HG02973 (cell line): ENCODE data around the gene RANBP10.
"Not testable (repeated sequence)": the region's sequence is repeated elsewhere in the genome, so short reads cannot be mapped to it uniquely, and the experiment has no call there.

ENCODE experiments used
- ATAC-seq: cut with Tn5 transposase; IDR thresholded peaks from one replicate; pipeline ENCODE4 v1.9.1; 2021; ENCODE audit warnings: moderate library complexity; ENCODE audit not compliant: unreplicated experiment

Gene RANBP10

DNA sequence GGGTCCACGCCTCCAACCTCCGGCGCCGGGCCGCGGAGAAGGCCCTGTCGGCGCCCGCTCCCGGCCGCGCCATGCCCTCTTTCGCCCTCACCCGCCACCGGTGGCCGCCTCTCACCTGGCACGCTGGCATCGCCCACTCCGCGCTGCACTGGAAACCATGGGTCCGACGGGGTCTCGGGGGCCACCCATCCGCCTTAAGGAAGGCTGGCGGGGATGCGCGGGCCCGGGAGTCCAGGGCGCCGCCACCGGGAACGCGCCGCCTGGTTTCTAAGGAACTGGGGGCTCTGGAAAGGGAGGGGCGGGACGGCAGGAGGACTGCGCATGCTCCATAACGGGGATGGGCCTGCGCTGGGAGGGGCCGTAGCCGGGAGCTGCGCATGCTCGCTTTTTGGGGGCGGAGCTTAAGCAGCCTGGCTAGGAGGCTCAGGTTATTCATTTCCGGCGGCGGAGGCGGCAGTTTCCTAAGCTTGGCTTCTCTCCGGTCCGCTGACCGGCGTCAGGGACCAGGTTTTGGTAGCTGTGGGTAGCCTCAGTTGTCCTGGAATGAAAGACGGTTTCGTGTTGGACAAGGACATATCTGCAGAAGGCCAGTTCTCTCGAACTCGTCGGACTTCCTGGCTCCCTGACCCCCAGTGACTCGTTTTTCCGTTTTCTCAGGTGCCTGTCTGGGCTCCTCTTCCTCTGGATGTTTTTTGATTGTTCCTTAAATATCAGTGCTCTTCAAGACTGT, 87.1 kb downstream of the RANBP10 start, which contains the start of gene GFOD2:
GFOD2 (minus strand) TSS at position 269 of the 730 bp plus-strand sequence. CDS start 33,601 bp downstream, outside the sequence.
- peak; percentile 67 for ATAC-seq

DNA sequence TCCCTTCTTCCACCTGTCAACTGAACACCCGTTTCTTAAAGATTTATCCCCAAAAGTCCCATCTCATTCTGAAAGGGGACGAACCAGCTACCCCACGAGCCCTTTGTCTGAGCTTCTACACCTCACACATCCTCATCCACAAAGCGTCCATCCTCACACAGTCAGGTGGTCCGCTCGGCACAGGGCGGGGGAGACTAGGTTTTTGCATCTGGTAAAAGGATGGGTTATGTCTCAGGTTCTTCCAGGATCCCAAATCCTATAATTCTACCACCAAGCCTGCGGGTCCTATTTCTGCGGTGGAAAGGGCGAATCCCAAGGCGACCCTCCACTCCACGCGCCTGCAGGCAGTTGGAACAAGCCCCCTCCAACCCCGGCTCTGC, 87.7 kb downstream of the RANBP10 start:
- no peak for ATAC-seq

DNA sequence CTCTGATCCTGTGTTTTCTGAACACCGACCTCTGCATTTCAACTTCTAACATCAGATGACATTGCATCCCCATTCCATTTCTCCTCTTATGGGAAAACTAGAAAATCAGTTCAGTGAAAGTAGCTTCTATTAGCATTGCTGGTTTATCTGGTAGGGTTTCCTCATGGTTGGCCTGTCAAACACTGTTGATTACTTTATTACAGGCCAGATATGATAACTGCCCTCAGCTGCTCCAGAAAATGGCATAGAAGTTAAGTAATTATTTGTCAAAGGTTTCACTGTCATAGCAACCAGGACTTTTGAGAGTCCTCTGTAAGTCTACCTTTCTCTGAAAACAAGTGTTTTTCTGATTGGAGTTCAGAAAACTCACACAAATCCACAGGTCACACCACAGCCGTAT, 90.3 kb downstream of the RANBP10 start:
- ATAC-seq: no peak

DNA sequence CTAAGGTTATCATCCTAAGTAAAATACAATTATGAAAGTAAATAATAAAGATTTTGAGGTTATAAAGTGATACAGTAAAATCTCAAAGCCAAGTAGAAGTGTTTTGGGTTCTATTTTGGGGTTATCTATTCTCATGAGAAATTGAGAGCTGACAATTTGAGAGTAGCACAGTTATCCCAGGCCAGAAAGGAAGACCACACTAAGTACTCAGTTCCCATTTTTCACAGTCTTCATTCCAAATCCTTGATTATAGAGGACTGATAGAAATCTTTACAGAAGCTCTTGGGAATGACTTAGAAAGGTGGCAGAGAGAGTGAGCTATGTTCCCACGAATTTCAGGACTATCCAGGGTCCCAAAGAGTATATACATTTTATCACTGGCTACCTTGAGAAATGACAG, 91.8 kb downstream of the RANBP10 start:
- ATAC-seq: no peak

DNA sequence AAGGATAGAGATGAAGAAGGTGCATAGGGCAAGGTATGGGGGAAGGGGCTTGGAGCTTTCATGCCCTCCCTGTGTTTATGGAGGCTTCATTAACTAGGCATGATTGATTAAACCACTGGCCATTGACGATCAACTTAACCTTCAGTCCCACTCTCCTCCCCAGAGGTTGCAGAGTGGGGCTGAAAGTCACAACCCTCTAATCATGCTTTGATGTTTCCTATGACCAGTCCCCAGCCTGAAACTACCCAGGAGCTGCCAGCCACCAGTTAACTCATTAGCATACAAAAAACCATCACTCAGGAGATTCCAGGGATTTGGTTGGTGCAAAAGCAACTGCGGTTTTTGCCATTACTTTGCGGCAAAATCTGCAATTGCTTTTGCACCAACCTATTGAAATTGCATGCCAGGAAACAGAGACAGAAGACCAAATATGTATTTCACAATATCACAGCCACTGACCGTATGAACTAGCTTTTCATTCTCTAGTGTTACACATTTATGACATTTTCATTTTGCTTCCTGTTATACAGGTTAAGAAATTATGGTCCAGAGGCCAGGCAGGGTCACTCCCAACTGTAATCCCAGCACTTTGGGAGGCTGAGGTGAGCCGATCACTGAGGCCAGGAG, 92.6 kb downstream of the RANBP10 start:
- ATAC-seq: no peak

DNA sequence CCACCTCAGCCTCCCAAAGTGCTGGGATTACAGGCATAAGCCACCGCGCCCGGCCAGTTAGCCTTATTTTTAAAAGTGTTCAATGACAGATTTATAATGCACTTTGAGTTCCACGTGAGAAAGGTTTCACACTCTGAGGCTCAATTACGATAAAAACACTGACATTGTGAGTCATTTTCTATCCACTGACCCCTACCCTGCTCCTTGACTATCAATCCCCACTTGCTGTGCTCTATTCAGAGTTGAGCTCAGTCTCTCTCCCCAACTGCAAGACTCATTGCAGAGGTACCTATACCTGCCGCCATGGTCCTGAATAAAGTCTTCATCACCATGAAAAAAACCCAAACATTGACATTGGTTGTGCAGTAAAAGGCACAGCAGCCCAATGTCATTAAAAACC, 95.8 kb downstream of the RANBP10 start:
- ATAC-seq: no peak

DNA sequence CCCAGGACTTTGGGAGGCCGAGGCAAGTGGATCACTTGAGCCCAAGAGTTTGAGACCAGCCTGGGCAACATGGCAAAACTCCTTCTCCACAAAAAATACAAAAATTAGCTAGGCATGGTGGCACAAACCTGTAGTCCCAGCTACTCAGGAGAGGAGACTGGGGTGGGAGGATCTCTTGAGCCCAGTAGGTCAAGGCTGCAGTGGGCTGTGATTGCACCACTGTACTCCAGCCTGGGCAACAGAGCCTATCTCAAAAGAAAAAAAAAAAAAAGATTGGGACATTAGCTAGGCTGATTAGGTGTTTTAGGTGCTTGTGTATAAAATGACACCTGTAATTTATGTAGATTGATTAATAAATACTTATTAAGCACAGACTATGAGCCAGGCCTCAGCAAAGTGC, 97.3 kb downstream of the RANBP10 start:
- ATAC-seq: no peak

DNA sequence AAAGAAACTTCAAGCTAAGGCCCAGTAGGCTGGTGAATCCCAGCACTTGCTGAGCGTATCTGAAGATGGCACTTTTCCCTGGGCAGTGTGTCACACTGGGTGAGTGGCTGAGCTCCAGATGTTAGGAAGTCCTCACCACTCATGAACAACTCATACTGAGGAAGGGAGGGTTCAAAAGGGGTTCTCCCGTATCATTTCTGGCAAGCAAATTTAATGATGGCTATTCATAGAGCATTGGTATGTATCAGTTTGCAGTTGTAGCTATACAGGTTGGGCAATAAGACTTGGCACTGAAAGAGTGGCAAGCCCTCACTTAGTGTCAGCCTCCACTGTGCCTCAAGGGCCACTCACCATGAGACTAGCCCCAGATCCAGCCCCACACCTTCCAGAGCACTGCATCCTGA, 98.0 kb downstream of the RANBP10 start:
- ATAC-seq: no peak

DNA sequence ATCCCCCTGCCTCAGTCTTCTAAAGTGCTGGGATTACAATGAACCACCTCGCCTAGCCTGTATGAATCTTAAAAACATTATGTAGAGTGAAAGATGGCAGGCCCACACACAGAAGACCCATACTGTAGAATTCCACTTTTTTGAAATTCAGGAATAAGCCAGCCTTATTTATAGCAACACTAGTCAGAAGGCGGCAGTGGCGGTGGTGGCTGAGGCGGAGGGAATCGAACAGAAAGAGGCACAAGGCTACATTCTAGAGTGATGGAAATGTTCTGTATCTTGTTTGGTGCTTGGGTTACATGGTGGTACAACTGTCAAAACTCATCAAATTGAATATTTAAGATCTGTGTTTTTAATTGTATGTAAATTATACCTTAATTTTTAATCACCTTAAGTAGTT, 98.6 kb downstream of the RANBP10 start:
- ATAC-seq: no peak

DNA sequence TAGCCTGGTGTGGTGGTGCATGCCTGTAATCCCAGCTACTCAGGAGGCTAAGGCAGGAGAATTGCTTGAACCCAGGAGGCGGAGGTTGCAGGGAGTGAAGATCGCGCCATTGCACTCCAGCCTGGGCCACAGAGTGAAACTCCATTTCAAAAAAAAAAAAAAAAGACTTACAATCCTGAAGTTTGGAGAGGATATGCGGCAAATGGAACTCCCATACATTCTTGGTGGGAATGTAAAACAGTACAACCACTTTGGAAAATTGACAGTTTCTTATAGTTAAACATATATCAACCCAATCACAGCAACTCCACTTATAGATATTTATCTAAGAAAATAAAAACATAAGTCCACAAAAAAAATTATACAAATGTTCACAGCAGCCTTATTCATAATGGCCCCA, 99.2 kb downstream of the RANBP10 start:
- no peak for ATAC-seq

DNA sequence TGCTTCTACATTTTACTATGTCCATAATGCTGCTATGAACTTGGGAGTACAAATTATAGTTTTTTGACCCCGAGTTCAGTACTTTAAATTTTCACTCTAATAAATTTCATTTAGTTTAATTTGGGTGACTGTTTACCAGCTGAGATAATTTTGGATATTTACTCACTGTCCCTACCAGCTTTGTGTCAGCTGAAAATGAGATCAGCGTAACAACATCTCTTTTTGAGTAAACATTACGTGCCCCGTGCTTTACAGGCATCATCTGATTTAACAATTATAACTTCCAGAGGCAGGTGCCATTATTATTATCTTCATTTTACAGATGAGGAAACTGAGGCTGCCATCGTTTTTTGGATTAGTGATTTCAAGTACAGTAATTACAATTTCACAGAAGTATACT, 102.2 kb downstream of the RANBP10 start:
- no peak for ATAC-seq

DNA sequence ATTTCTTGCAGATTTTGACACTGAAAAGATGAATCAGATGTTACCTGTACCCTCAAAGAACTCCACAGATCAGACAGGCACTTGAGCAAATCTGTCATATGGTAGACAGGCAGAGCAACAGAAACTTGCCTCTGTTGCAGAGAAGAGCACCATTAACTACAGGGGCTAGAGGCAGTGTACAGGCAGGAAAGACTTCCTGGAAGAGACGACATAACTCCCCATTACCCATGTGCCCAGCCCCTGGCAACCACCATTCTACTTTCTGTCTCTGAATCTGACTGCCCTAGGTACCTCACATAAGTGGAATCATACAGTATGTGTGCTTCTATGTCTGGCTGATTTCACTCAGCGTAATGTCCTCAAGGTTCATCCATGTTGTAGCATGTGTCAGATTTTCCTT, 102.7 kb downstream of the RANBP10 start:
- ATAC-seq: no peak

DNA sequence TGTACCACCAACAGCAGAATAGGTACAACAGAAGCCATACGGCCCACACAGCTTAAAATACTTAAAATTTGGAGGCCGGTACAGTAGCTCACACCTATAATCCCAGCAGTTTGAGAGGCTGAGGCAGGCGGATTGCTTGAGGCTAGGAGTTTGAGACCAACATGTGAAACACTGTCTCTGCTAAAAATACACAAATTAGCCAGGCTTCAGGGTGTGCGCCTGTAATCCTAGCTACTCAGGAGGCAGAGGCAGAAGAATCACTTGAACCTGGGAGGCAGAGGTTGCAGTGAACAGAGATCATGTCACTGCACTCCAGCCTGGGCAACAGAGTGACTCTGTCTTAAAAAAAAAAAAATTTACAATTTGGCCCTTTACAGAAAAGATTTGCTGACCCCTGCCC, 104.2 kb downstream of the RANBP10 start:
- no peak for ATAC-seq

DNA sequence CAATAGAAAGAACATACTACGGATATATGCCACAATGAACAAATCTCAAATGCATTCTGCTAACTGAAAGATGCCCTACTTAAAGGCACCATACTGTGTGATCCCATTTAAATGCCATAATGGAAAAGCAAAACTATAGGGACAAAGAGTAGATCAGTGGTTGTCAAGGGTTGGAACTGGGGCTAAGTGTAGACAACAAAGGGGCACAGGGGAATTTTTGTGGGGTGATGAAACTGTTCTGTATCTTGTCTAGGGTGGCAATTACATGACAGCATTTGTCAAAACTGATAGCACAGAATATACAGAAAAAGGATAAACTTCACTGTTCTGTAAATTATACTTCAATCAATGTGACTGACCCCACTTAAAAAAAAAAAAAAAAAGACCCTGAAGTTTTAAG, 104.9 kb downstream of the RANBP10 start:
- no peak for ATAC-seq

DNA sequence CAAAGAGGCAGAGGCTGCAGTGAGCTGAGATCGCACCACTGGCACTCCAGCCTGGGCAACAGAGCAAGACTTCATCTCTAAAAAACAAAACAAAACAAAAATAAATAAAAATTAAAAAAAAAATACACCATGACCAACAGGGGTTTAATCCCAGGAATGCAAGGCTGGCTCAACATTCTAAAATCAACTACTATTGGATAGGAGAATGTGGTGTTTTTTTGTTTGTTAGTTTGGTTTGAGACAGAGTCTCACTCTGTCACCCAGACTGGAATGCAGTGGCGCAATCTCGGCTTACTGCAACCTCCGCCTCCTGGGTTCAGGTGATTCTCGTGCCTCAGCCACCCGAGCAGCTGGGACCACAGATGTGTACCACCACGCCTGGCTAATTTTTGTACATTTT, 107.1 kb downstream of the RANBP10 start:
- ATAC-seq: no peak

DNA sequence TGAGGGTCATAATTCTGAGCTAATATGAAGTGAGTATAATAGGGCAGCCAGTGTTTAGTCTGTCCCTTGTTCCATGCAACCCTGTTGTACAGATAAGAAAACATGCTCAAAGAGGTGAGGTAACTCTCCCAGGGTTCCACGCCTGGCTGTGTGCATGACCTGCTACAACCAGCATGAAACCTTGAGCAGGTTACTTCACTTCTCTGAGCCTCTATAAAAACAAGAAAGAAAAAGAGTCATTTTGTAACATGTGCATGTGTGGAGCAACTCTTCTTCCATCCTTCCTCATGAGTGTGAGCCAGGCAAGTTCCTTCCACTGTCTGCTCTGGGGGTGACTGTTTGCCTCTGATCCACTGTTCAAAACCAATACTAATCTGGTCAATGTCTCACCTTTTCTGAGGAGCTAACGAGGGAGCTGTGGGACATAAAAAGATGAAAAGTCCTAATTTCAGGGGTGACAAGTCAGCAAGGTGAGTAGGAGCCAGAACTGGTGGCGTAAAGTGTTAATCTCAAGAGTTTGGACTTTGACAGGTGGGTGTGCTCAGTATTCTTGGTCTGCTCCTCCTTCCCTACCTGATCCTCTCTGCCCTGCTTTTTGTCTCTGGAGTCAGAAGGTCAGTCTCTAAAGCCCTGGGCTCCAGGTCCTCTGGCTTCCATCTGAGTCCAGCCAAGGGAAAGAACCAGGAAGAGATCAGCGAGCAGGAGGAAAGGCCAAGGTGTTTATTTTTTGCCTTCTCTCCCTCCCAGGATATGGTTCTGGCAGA, 108.8 kb downstream of the RANBP10 start:
- no peak for ATAC-seq

DNA sequence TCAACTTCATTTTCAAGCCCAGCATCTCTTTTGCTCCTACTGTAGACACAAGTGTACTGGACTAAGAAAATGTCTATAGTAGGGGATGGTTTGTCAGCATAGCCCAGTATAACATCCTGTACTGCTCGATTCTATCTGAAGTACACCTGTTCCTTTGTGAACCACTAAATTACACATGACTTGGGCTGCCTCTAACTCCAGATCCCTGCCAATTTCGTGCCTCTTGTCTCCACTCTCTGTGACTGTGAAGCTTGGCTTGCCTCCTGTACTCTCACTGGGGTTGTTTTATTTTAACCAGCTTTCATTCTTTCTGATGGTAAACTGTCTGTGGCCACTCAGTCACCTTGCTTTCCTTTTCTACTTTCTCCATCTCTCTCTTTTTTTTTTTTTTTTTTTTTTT, 111.7 kb downstream of the RANBP10 start:
- ATAC-seq: no peak

DNA sequence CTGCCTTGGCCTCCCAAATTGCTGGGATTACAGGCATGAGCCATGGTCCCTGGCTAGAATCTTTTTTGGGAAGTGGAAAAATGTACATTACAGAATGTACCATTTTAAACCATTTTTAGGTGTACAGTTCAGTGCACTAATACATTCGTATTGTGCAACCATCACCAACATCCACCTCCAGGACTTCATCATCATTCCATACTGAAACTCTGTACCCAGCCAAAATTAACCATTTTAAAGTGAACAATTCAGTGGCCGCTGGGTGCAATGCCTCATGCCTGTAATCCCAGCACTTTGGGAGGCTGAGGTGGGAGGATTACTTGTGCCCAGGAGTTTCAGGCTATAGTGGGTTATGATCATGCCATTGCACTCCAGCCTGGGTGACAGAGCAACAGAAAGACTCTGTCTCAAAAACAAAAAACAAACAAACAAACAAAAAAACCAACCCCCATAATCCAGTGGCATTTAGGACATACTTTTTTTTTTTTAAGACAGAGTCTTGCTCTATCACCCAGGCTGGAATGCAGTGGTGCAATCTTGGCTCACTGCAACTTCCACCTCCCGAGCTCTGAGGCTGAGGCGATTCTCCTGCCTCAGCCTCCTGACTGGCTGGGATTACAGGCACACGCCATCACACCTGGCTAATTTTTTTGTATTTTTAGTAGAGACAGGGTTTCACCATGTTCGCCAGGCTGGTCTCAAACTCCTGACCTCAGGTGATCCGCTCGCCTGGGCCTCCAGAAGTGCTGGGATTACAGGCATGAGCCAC, 112.7 kb downstream of the RANBP10 start:
- not testable (repeated sequence) for ATAC-seq

DNA sequence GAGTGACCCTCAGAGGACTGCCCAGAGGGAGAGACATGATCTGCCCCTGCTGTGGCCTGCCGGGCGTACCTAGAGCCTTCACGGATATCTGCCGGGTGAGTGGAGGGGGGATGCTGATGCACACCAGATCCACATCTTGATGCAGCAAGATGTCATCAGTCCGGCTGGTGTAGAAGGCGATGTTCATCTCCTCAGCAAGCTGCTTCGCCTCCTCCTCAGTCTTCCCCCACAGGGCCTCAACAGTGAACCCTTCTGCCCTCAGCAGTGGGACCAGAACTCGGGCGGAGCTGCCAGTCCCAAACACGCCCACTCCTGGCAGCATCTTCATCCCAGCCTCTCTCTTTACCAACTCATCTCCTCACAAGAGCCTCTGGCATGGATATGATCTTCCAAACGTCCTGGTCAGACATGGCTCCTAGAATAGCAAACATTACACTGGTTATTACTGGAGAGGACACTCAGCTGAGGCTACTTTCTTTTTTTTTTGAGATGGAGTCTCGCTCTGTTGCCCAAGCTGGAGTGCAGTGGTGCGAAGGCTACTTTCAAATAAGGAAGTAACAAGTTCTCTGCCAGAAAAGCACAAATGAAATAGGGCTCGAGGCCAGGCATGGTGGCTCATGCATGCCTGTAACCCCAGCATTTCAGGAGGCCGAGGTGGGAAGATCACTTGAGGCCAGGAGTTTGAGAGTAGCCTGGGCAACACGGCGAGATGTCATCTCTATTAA, 120.8 kb downstream of the RANBP10 start:
- no peak for ATAC-seq

DNA sequence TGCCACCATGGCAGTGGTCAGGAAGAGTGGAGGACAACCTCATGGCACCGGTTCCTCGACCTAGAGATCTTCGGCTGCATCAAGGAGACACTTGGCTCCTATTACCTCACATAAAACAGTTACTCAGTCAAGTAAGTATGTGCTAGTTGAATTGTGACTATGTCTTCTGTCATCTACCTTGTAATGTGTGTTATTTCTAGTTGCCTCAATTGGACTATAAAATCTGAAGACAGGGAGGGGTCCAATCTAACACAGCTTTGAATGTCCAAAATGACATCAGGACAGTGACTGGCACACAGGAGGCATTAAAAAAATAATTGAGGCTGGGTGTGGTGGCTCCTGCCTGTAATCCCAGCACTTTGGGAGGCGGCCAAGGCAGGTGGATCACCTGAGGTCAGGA, 122.6 kb downstream of the RANBP10 start:
- ATAC-seq: no peak
